Loucy (cell line): ENCODE results near the gene PTPA.

Experiments used
- CTCF ChIP-seq: fragments of 200-600 bp; sonication (generic); conservative IDR thresholded peaks from 2 replicates; pipeline ENCODE4 v1.5.1; 2014; ENCODE audit warnings: mild to moderate bottlenecking, antibody characterized with exemption, low read length
- EZH2phosphoT487 ChIP-seq: fragments of 200-600 bp; IDR thresholded peaks from 2 replicates; pipeline ENCODE4 v1.6.1; 2018; ENCODE audit warnings: antibody characterized with exemption, mild to moderate bottlenecking, moderate library complexity, borderline replicate concordance

GRCh38 chr9:129160712-129161533 is 49.7 kb downstream of the PTPA start:
- no peak for TF ChIP-seq CTCF
- TF ChIP-seq EZH2phosphoT487: no peak
